H1 (cell line): ENCODE results near the gene GRM6. TPM values are rescaled to one million over a fixed set of nuclear protein-coding genes. Genes with fewer than 3 reads are reported as not detected.

Experiments
- CTCF ChIA-PET: fragments of 300-600 bp; sonication (Branson Sonifier 250); formaldehyde crosslinking; loops from one replicate; lab custom pipeline; 2021; ENCODE audit not compliant: partially characterized antibody; lab: Charles Lee
- POLR2A ChIA-PET: fragments of 300-600 bp; sonication (Branson Sonifier 250); formaldehyde crosslinking; loops from one replicate; lab custom pipeline; 2021; ENCODE audit warnings: inconsistent platforms; ENCODE audit not compliant: partially characterized antibody; lab: Charles Lee
- DNase-seq, 2 experiments: peaks; one replicate each; pipeline versions ENCODE4 v3.0.0 to v3.0.0-alpha.2; 2010 to 2022; ENCODE audit warnings: low spot score in 2 of 2, low read depth in 1 of 2, mixed read lengths in 1 of 2
- FAIRE-seq: peaks from 2 replicates; lab custom pipeline; 2011; peaks lifted over from hg19 to GRCh38; lab: Jason Lieb, UNC
- H2AFZ ChIP-seq: 2 replicates; pipeline ENCODE4 v1.8.1; 2012; ENCODE audit warnings: low read length, inconsistent platforms
- H2AK5ac ChIP-seq: 2 replicates; pipeline ENCODE4 v1.6.1; 2013; ENCODE audit warnings: low read depth, low read length
- H2BK120ac ChIP-seq: replicated peaks from 2 replicates; pipeline ENCODE3; 2013; ENCODE audit warnings: low read depth, low read length, inconsistent platforms
- H2BK12ac ChIP-seq: 2 replicates; pipeline ENCODE4 v1.6.1; 2013; ENCODE audit warnings: low read depth, low read length
- H2BK15ac ChIP-seq: 2 replicates; pipeline ENCODE4 v1.6.1; 2013; ENCODE audit warnings: low read length
- H2BK20ac ChIP-seq: 2 replicates; pipeline ENCODE4 v1.6.1; 2013; ENCODE audit warnings: low read length
- H2BK5ac ChIP-seq: 2 replicates; pipeline ENCODE4 v1.6.1; 2013; ENCODE audit warnings: low read depth, low read length
- H3K14ac ChIP-seq: 2 replicates; pipeline ENCODE4 v1.6.1; 2013; ENCODE audit warnings: inconsistent platforms; ENCODE audit not compliant: insufficient read length
- H3K18ac ChIP-seq: 2 replicates; pipeline ENCODE4 v1.6.1; 2013; ENCODE audit warnings: low read length; ENCODE audit errors: extremely low read depth
- H3K23ac ChIP-seq: 2 replicates; pipeline ENCODE4 v1.6.1; 2013; ENCODE audit warnings: inconsistent platforms; ENCODE audit not compliant: insufficient read length
- H3K23me2 ChIP-seq: 2 replicates; pipeline ENCODE4 v1.6.1; 2013; ENCODE audit warnings: low read depth, low read length
- H3K27ac ChIP-seq: 2 replicates; pipeline ENCODE4 v1.6.1; 2011; ENCODE audit warnings: low read depth, low read length, inconsistent platforms
- H3K27me3 ChIP-seq, 4 experiments: replicated peaks in 1 of 4; 1 replicate in 1 of 4; 2 replicates in 3 of 4; pipeline versions ENCODE4 v1.6.1 to v1.8.1; 2011 to 2013; ENCODE audit warnings: low read length in 3 of 4, mild to moderate bottlenecking in 3 of 4, inconsistent platforms in 2 of 4, mixed read lengths in 2 of 4, moderate library complexity in 1 of 4; ENCODE audit not compliant: control insufficient read depth in 3 of 4, insufficient read depth in 3 of 4; ENCODE audit errors: extremely low read depth in 1 of 4
- H3K36me3 ChIP-seq, 4 experiments: 2 replicates each; pipeline versions ENCODE4 v1.6.1 to v1.8.1; 2011 to 2013; ENCODE audit warnings: mild to moderate bottlenecking in 4 of 4, low read length in 3 of 4, moderate library complexity in 2 of 4, control low read depth in 1 of 4, inconsistent platforms in 1 of 4; ENCODE audit not compliant: insufficient read depth in 4 of 4, control insufficient read depth in 2 of 4
- H3K4ac ChIP-seq: replicated peaks from 2 replicates; pipeline ENCODE3; 2013; ENCODE audit warnings: low read length, low read depth, mixed read lengths, inconsistent platforms; ENCODE audit not compliant: insufficient read length
- H3K4me1 ChIP-seq, 4 experiments: replicated peaks in 1 of 4; 1 replicate in 1 of 4; 2 replicates in 3 of 4; pipeline versions ENCODE4 v1.6.1 to v1.8.1; 2011 to 2013; ENCODE audit warnings: low read length in 3 of 4, inconsistent platforms in 2 of 4, mixed read lengths in 1 of 4; ENCODE audit not compliant: insufficient read depth in 4 of 4, control insufficient read depth in 3 of 4
- H3K4me2 ChIP-seq, 2 experiments: 2 replicates each; pipeline versions ENCODE4 v1.6.1 to v1.8.1; 2011 to 2013; ENCODE audit warnings: low read depth in 2 of 2, low read length in 2 of 2, control low read depth in 1 of 2, inconsistent platforms in 1 of 2, mild to moderate bottlenecking in 1 of 2; ENCODE audit not compliant: insufficient read depth in 1 of 2
- H3K4me3 ChIP-seq, 4 experiments: fragments of 200-600, 300-600 bp in 1 of 4; sonication (generic), shearing (Covaris generic), sonication (Bioruptor Twin) in 1 of 4; 2 replicates each; pipeline versions ENCODE4 v1.5.1 to v1.8.1; 2011 to 2016; ENCODE audit warnings: low read length in 4 of 4, low read depth in 3 of 4, control low read depth in 2 of 4, inconsistent platforms in 2 of 4, mild to moderate bottlenecking in 2 of 4, mixed read lengths in 1 of 4, moderate library complexity in 1 of 4; ENCODE audit not compliant: insufficient read depth in 2 of 4; ENCODE audit errors: extremely low read depth in 1 of 4
- H3K56ac ChIP-seq: replicated peaks from 2 replicates; pipeline ENCODE3; 2013; ENCODE audit warnings: low read depth, mild to moderate bottlenecking, mixed read lengths, low read length, inconsistent platforms; ENCODE audit not compliant: insufficient read length
- H3K79me1 ChIP-seq: 2 replicates; pipeline ENCODE4 v1.6.1; 2013; ENCODE audit warnings: low read depth, low read length, control low read depth
- H3K79me2 ChIP-seq, 2 experiments: 2 replicates each; pipeline versions ENCODE4 v1.6.1 to v1.8.1; 2012 to 2013; ENCODE audit warnings: low read length in 2 of 2, mild to moderate bottlenecking in 2 of 2, inconsistent platforms in 1 of 2; ENCODE audit not compliant: insufficient read depth in 2 of 2, control insufficient read depth in 1 of 2
- H3K9ac ChIP-seq, 4 experiments: replicated peaks in 1 of 4; 1 replicate in 1 of 4; 2 replicates in 3 of 4; pipeline versions ENCODE4 v1.6.1 to v1.8.1; 2011 to 2013; ENCODE audit warnings: low read depth in 3 of 4, low read length in 3 of 4, control low read depth in 2 of 4, mild to moderate bottlenecking in 2 of 4, moderate library complexity in 2 of 4, inconsistent platforms in 1 of 4; ENCODE audit errors: extremely low read depth in 1 of 4
- H3K9me3 ChIP-seq, 2 experiments: 2 replicates each; pipeline versions ENCODE4 v1.6.1 to v1.8.1; 2012 to 2013; ENCODE audit warnings: mild to moderate bottlenecking in 2 of 2, moderate library complexity in 2 of 2, control low read depth in 1 of 2, inconsistent platforms in 1 of 2, low read depth in 1 of 2, low read length in 1 of 2, mixed read lengths in 1 of 2; ENCODE audit not compliant: insufficient read depth in 2 of 2
- H4K20me1 ChIP-seq, 2 experiments: replicated peaks in 1 of 2; 2 replicates each; pipeline versions ENCODE3 to v1.8.1; 2011 to 2013; ENCODE audit warnings: inconsistent platforms in 2 of 2, low read length in 2 of 2, mild to moderate bottlenecking in 1 of 2; ENCODE audit not compliant: insufficient read depth in 2 of 2, control insufficient read depth in 1 of 2
- H4K5ac ChIP-seq: 2 replicates; pipeline ENCODE4 v1.6.1; 2013; ENCODE audit warnings: low read length, low read depth, mixed read lengths, inconsistent platforms; ENCODE audit not compliant: insufficient read length
- H4K8ac ChIP-seq: 2 replicates; pipeline ENCODE4 v1.8.0; 2013; ENCODE audit warnings: mild to moderate bottlenecking, moderate library complexity, low read length, inconsistent platforms; ENCODE audit not compliant: insufficient read depth; ENCODE audit errors: extremely low read depth
- H4K91ac ChIP-seq: replicated peaks from 2 replicates; pipeline ENCODE3; 2013; ENCODE audit warnings: low read length, mixed read lengths, inconsistent platforms; ENCODE audit not compliant: insufficient read length
- ATF2 ChIP-seq: IDR thresholded peaks from 2 replicates; pipeline ENCODE4 v1.6.1; 2012; ENCODE audit warnings: low read length, inconsistent platforms
- CEBPB ChIP-seq: IDR thresholded peaks from 2 replicates; pipeline ENCODE4 v1.6.1; 2012; ENCODE audit warnings: low read depth, low read length
- CTCF ChIP-seq, 3 experiments: IDR thresholded peaks; 1 replicate in 2 of 3; 2 replicates in 1 of 3; pipeline versions ENCODE4 v1.5.1 to v1.6.1; 2011; ENCODE audit warnings: low read length in 3 of 3, mild to moderate bottlenecking in 3 of 3, inconsistent platforms in 2 of 3, low read depth in 1 of 3, moderate library complexity in 1 of 3; ENCODE audit not compliant: insufficient read depth in 1 of 3; ENCODE audit errors: control extremely low read depth in 1 of 3
- E2F6 ChIP-seq: IDR thresholded peaks from 2 replicates; pipeline ENCODE4 v1.6.1; 2012; ENCODE audit warnings: inconsistent platforms
- PHF8 ChIP-seq: fragments of 200-600 bp; sonication (generic); conservative IDR thresholded peaks from 2 replicates; pipeline ENCODE4 v1.7.1; 2012; ENCODE audit warnings: low read depth, mild to moderate bottlenecking, inconsistent platforms, low read length, moderate library complexity
- RXRA ChIP-seq: IDR thresholded peaks from 2 replicates; pipeline ENCODE4 v1.6.1; 2011; ENCODE audit warnings: low read depth, mild to moderate bottlenecking, low read length, moderate library complexity; ENCODE audit not compliant: insufficient read depth
- SAP30 ChIP-seq: fragments of 300-600 bp; sonication (generic); IDR thresholded peaks from 2 replicates; pipeline ENCODE4 v1.7.1; 2012; ENCODE audit warnings: low read length, moderate library complexity, mild to moderate bottlenecking, inconsistent platforms; ENCODE audit not compliant: insufficient read depth, insufficient replicate concordance
- SP2 ChIP-seq: IDR thresholded peaks from 2 replicates; pipeline ENCODE4 v1.6.1; 2012; ENCODE audit warnings: mild to moderate bottlenecking, low read length, inconsistent platforms
- TBP ChIP-seq: IDR thresholded peaks from 2 replicates; pipeline ENCODE4 v1.6.1; 2011; ENCODE audit warnings: low read depth, low read length, improper control_type of control experiment
- WGBS, 2 experiments: shearing (Covaris generic) in 1 of 2; methylation state at CpG; one replicate each; pipeline versions ENCODE4 v1.1.6 to v1.1.7; 2013 to 2015; ENCODE audit warnings: low lambda C conversion rate in 2 of 2, mixed read lengths in 2 of 2, inconsistent platforms in 1 of 2, low coverage in 1 of 2, missing lambda C conversion rate in 1 of 2; ENCODE audit not compliant: insufficient replicate concordance in 2 of 2, insufficient coverage in 1 of 2, insufficient read length in 1 of 2; ENCODE audit errors: extremely low coverage in 1 of 2, missing lambda C conversion rate in 1 of 2; 5-methylcytosine and 5-hydroxymethylcytosine counted together
- polyA plus RNA-seq, 7 experiments: library from polyadenylated mRNA; depleted of rRNA in 3 of 7; stranded (reverse) in 5 of 7; unstranded in 2 of 7; fragments of >200 nt in 5 of 7; fragments of 200-250 nt in 2 of 7; gene quantifications; 1 replicate in 5 of 7; 2 replicates in 1 of 7; 4 replicates in 1 of 7; pipeline versions ENCODE4 v1.2.1 to v1.2.3, GENCODE V29; 2011 to 2013; ENCODE audit warnings: missing spikeins in 2 of 7, mixed read lengths in 2 of 7
- total RNA-seq: library from RNA; stranded (reverse); fragmentation: NEBNext Ultra II Directional; extraction: Animal tissue kit (Norgen Biotek cat#: 25700); gene quantifications from 2 replicates; pipeline ENCODE4 v1.2.1, GENCODE V29; 2021

GRM6 gene
- total and polyA plus RNA-seq, 2 of the 8 experiments (the other 6 are each of a cell fraction or from before 2014, with no cell fraction given) = not detected

GRCh38 chr5:178997191-178997590, 2.1 kb upstream of the GRM6 start:
- no peak for DNase-seq
- POLR2A ChIA-PET = no interaction called here
- Histone ChIP-seq H4K20me1 (peaks cover 1 to 4% of the 10 kb centered on the region in 2 experiments), H4K5ac (no peak overlapping the region), H3K4me2 (no peak overlapping the region), H3K27ac (no peak overlapping the region), H3K4ac (no peak overlapping the region), H4K91ac (no peak overlapping the region), H2BK15ac (no peak overlapping the region), H3K79me2 (no peaks in the 10 kb centered on the region), H2AFZ (no peak overlapping the region), H3K36me3 (no peaks in the 10 kb centered on the region; a peak in 1 of 8 replicates), H2AK5ac (no peak overlapping the region), H2BK5ac (no peak overlapping the region), H3K23me2 (peaks cover 9% of the 10 kb centered on the region; the same call in 1 of the 2 replicates), H3K56ac (no peak overlapping the region), H3K9me3 (peaks cover 6 to 25% of the 10 kb centered on the region in 2 experiments), H3K27me3 (peaks cover 26 to 47% (median 44%) of the 10 kb centered on the region in 4 experiments), H3K14ac (no peak overlapping the region), H3K79me1 (no peaks in the 10 kb centered on the region), H2BK120ac (no peak overlapping the region), H3K18ac (no peak overlapping the region), H3K9ac (no peak overlapping the region), H3K4me3 (no peak overlapping the region), H2BK12ac (no peak overlapping the region), H3K4me1 (peaks cover 0 to 13% (median 1%) of the 10 kb centered on the region in 4 experiments; a peak in 5 of 7 replicates), H2BK20ac (no peak overlapping the region), H3K23ac (no peak overlapping the region), H4K8ac (no peak overlapping the region)
- FAIRE-seq = no peak
- CTCF ChIA-PET = no interaction called here
- 90% methylated on average over 5 of the region's 6 CpGs; no CpG with 5 or more reads in 1 of the 2 experiments for WGBS, 2 experiments
- no peak for TF ChIP-seq SAP30
- no peak for TF ChIP-seq TBP
- TF ChIP-seq RXRA = no peak
- TF ChIP-seq PHF8 = no peak
- TF ChIP-seq SP2 = no peak
- no peak for TF ChIP-seq CEBPB
- TF ChIP-seq CTCF (IDR thresholded peaks at IDR 0.05; ENCODE audit: control extremely low read depth in 1 of 3, insufficient read depth in 1 of 3, low read depth in 1 of 3, low read length in 3 of 3) = no peak
- no peak for TF ChIP-seq ATF2
- no peak for TF ChIP-seq E2F6
